LHCN-M2 (cell line): ENCODE results near the gene ALKBH6. TPM values are rescaled to one million over a fixed set of nuclear protein-coding genes. Genes with fewer than 3 reads are reported as not detected.

Experiments
- DNase-seq: peaks from one replicate; pipeline ENCODE4 v3.0.0-alpha.2; 2012; ENCODE audit warnings: low read depth
- total RNA-seq: library from RNA; depleted of rRNA; stranded (reverse); fragments of >200 nt; gene quantifications from 2 replicates; pipeline ENCODE4 v1.2.3, GENCODE V29; 2014; rRNA removed

ALKBH6 gene
- total RNA-seq, 1 experiment from 2014 or later = 32.6 TPM

DNA sequence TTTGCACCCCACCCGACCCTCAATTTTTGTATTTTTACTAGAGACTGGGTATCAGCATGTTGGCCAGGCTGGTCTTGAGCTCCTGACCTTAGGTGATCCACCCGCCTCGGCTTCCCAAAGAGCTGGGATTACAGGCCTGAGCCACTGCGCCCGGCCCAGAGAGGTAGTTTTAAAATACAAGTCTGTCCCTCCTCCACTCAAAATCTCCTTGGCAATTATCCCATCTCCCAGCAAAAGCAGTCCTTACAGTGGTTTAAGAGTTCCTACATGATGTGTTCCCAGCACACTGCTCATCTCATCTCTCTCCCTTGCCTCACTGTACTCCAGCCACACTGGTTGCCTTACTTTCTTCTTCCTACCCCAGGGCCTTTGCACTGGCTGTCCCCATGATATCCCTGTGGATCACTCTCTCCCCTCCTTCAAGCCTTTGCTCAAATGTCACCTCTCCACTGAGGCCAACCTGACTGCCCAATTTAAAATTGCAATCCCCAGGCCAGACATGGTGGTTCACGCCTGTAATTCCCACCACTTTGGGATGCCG is 53.5 kb downstream of the ALKBH6 start:
- DNase-seq = no peak

DNA sequence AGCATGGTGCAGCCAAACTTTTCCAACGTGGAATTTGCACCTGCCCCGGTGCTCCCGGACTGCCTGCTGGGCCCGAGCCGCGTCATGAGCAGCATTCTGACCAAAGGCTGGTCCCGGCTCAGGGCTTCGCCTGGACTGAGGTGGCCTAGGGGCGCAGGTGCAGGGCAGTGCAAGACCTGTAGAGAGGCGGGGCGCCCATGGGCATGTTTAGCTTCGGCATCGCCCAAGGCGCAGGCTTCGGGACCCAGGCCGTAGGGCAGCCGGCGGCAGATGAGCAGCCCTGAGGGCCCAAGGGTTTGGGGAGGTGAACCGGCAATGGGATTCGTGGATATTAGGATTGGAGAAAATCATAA is 54.1 kb downstream of the ALKBH6 start:
- no peak for DNase-seq

Other genes starting within 250 kb of the ALKBH6 start
- 6.4 and 6.6 TPM in 2 replicates for gene ARHGAP33, start 238.6 kb downstream of the ALKBH6 start, total RNA-seq
- gene PRODH2, start 201.4 kb downstream of the ALKBH6 start, total RNA-seq = not detected in 2 replicates
- gene NPHS1, start 161.7 kb downstream of the ALKBH6 start, total RNA-seq = not detected in 2 replicates
- gene KIRREL2, start 157.3 kb downstream of the ALKBH6 start, total RNA-seq = not detected in 2 replicates
- 38.3 and 47.1 TPM in 2 replicates for gene APLP1, start 145.6 kb downstream of the ALKBH6 start, total RNA-seq
- gene NFKBID, start 113.7 kb downstream of the ALKBH6 start, total RNA-seq = 2.8 and 3.3 TPM in 2 replicates
- not detected in 2 replicates for gene HCST, start 111.7 kb downstream of the ALKBH6 start, total RNA-seq
- gene TYROBP, start 105.9 kb downstream of the ALKBH6 start, total RNA-seq = not detected in 2 replicates
- gene LRFN3, start 77.8 kb downstream of the ALKBH6 start, total RNA-seq = 6.5 and 8.3 TPM in 2 replicates
- gene SDHAF1, start 19.0 kb downstream of the ALKBH6 start, total RNA-seq = 24.7 and 28.6 TPM in 2 replicates
- 0.23 TPM in 1 of 2 replicates, not detected in the other for gene SYNE4, start 5.4 kb downstream of the ALKBH6 start, total RNA-seq
- gene CLIP3, start 18.7 kb upstream of the ALKBH6 start, total RNA-seq = 5.3 and 6.3 TPM in 2 replicates
- gene THAP8, start 40.1 kb upstream of the ALKBH6 start, total RNA-seq = 10.8 and 12.5 TPM in 2 replicates
- gene WDR62, start 40.7 kb upstream of the ALKBH6 start, total RNA-seq = 22.0 and 23.6 TPM in 2 replicates
- gene OVOL3, start 96.9 kb upstream of the ALKBH6 start, total RNA-seq = not detected in 2 replicates
- 56.0 and 56.1 TPM in 2 replicates for gene POLR2I, start 100.7 kb upstream of the ALKBH6 start, total RNA-seq
- gene TBCB, start 101.3 kb upstream of the ALKBH6 start, total RNA-seq = 295 and 302 TPM in 2 replicates
- gene CAPNS1, start 125.9 kb upstream of the ALKBH6 start, total RNA-seq = 479 and 506 TPM in 2 replicates
- gene COX7A1, start 138.2 kb upstream of the ALKBH6 start, total RNA-seq = not detected in 2 replicates
- 2.9 and 3.7 TPM in 2 replicates for gene ZNF565, start 200.5 kb upstream of the ALKBH6 start, total RNA-seq
- 81.8 and 98.9 TPM in 2 replicates for gene ZNF146, start 200.9 kb upstream of the ALKBH6 start, total RNA-seq